GM23338 (cell line): ENCODE measurements around the gene SELENOM.

Experiments
- CTCF ChIP-seq, 2 experiments: fragments of 200-600 bp in 1 of 2; sonication (generic) in 1 of 2; conservative IDR thresholded peaks; 2 replicates each; pipeline versions ENCODE4 v1.5.1 to v1.6.1; 2016 to 2017; ENCODE audit warnings: antibody characterized with exemption in 2 of 2, low read depth in 2 of 2, mild to moderate bottlenecking in 2 of 2, moderate library complexity in 1 of 2
- ETS1 ChIP-seq: IDR thresholded peaks from 2 replicates; pipeline ENCODE4 v1.6.1; 2016; ENCODE audit warnings: antibody characterized with exemption
- EZH2 ChIP-seq: fragments of 200-600 bp; sonication (generic); IDR thresholded peaks from one replicate; pipeline ENCODE4 v1.8.0; 2017; ENCODE audit warnings: antibody characterized with exemption, mild to moderate bottlenecking, low read depth; ENCODE audit not compliant: unreplicated experiment
- EZH2phosphoT487 ChIP-seq: fragments of 200-600 bp; sonication (generic); IDR thresholded peaks from one replicate; pipeline ENCODE4 v1.8.1; 2018; ENCODE audit warnings: antibody characterized with exemption; ENCODE audit not compliant: unreplicated experiment
- JUNB ChIP-seq: IDR thresholded peaks from one replicate; pipeline ENCODE4 v1.6.1; 2016; ENCODE audit warnings: antibody characterized with exemption; ENCODE audit not compliant: unreplicated experiment
- POLR2AphosphoS5 ChIP-seq: IDR thresholded peaks from 2 replicates; pipeline ENCODE4 v1.6.1; 2016; ENCODE audit warnings: antibody characterized with exemption, low read depth
- REST ChIP-seq: IDR thresholded peaks from one replicate; pipeline ENCODE4 v1.6.1; 2018; ENCODE audit warnings: antibody characterized with exemption; ENCODE audit not compliant: unreplicated experiment
- STAT1 ChIP-seq: IDR thresholded peaks from one replicate; pipeline ENCODE4 v1.6.1; 2016; ENCODE audit warnings: antibody characterized with exemption; ENCODE audit not compliant: unreplicated experiment
- ZNF114 ChIP-seq: fragments of 250-450 bp; sonication (Bioruptor Pico); IDR thresholded peaks from 2 replicates; pipeline ENCODE4 v1.5.0; 2020; ENCODE audit warnings: mild to moderate bottlenecking, moderate library complexity

- no peak for TF ChIP-seq CTCF (conservative IDR thresholded peaks at IDR 0.05; ENCODE audit: low read depth in 2 of 2)
- no peak for TF ChIP-seq EZH2
- no peak for TF ChIP-seq EZH2phosphoT487
- no peak for TF ChIP-seq STAT1
- TF ChIP-seq REST: no peak
- TF ChIP-seq POLR2AphosphoS5: no peak
- no peak for TF ChIP-seq ETS1
- no peak for TF ChIP-seq ZNF114 (CRISPR knock-in tag)
- no peak for TF ChIP-seq JUNB
Observed at GRCh38 chr22:31139066-31139465, 31.7 kb upstream of the SELENOM start.
